Loucy (cell line): ENCODE measurements around the gene CD276.

Experiments
- EZH2phosphoT487 ChIP-seq: fragments of 200-600 bp; IDR thresholded peaks from 2 replicates; pipeline ENCODE4 v1.6.1; 2018; ENCODE audit warnings: antibody characterized with exemption, mild to moderate bottlenecking, moderate library complexity, borderline replicate concordance
- TF ChIP-seq, protein P1 (sequence below): fragments of 200-600 bp; sonication (generic); conservative IDR thresholded peaks from 2 replicates; pipeline ENCODE4 v1.5.1; 2014; ENCODE audit warnings: mild to moderate bottlenecking, antibody characterized with exemption, low read length

DNA sequence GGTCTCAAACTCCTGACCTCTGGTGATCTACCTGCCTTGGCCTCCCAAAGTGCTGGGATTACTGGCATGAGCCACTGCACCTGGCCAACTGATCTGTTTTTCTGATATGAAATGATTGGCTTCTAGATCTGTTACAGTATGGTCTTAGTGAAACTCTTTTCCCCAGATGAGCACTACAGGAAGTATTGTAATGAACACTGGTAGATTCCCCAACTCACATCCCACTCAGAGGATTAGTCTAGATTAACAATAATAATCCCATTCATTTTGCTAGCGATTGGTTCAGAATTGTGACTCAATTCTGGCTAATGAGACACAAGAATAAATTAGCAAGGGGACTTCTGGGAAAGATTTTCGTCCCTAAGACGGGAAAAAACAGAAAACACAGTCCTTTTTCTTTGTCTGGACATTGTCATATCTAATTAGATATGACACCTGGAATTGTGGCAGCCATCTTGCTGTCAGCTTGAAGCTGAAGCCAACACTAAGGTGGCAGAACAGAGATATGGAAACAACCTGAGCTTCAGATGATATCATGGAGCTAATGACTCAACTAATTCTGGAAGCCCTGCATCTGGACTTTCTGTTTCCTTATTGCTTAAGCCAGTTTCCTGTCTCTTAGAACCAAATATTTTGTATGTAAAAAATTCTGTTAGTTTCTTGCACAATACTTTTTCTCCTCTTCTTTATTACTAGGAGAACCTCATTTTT, 33.6 kb upstream of the CD276 start:
- TF ChIP-seq, protein P1, sequence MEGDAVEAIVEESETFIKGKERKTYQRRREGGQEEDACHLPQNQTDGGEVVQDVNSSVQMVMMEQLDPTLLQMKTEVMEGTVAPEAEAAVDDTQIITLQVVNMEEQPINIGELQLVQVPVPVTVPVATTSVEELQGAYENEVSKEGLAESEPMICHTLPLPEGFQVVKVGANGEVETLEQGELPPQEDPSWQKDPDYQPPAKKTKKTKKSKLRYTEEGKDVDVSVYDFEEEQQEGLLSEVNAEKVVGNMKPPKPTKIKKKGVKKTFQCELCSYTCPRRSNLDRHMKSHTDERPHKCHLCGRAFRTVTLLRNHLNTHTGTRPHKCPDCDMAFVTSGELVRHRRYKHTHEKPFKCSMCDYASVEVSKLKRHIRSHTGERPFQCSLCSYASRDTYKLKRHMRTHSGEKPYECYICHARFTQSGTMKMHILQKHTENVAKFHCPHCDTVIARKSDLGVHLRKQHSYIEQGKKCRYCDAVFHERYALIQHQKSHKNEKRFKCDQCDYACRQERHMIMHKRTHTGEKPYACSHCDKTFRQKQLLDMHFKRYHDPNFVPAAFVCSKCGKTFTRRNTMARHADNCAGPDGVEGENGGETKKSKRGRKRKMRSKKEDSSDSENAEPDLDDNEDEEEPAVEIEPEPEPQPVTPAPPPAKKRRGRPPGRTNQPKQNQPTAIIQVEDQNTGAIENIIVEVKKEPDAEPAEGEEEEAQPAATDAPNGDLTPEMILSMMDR: no peak
- TF ChIP-seq EZH2phosphoT487: no peak
